HepG2 (cell line): Measurements from ENCODE around the gene FSCN2. TPM values are rescaled to one million over a fixed set of nuclear protein-coding genes. Genes with fewer than 3 reads are reported as not detected.

Experiments
- BORCS8-MEF2B ChIP-seq: sonication (generic); formaldehyde crosslinking; IDR thresholded peaks from 2 replicates; pipeline ENCODE4 v1.8.0; 2022; ENCODE audit warnings: mild to moderate bottlenecking, missing genetic modification reagents
- CCDC6 ChIP-seq: sonication (generic); formaldehyde crosslinking; IDR thresholded peaks from 2 replicates; pipeline ENCODE4 v1.8.1; 2022; ENCODE audit warnings: mild to moderate bottlenecking, missing genetic modification reagents, moderate library complexity
- CENPT ChIP-seq: sonication (generic); formaldehyde crosslinking; IDR thresholded peaks from 2 replicates; pipeline ENCODE4 v1.8.0; 2022; ENCODE audit warnings: low read depth, mild to moderate bottlenecking, moderate library complexity, missing genetic modification reagents
- DNMT3B ChIP-seq: conservative IDR thresholded peaks from 2 replicates; pipeline ENCODE4 v1.6.1; 2016; ENCODE audit warnings: missing biosample characterization, control low read depth
- FIP1L1 ChIP-seq: fragments of 200-400 bp; formaldehyde crosslinking; IDR thresholded peaks from 2 replicates; pipeline ENCODE4 v1.6.1; 2018; ENCODE audit warnings: low read depth, mild to moderate bottlenecking, low read length, moderate library complexity, borderline replicate concordance; ENCODE audit not compliant: insufficient read depth
- GFI1 ChIP-seq: sonication (generic); formaldehyde crosslinking; IDR thresholded peaks from 2 replicates; pipeline ENCODE4 v1.5.0; 2020; ENCODE audit warnings: missing genetic modification reagents, mild to moderate bottlenecking, borderline replicate concordance
- NFYB ChIP-seq: sonication (generic); formaldehyde crosslinking; IDR thresholded peaks from 2 replicates; pipeline ENCODE4 v1.4.0; 2020; ENCODE audit warnings: missing genetic modification reagents
- PHF5A ChIP-seq: IDR thresholded peaks from one replicate; pipeline ENCODE4 v1.6.1; 2018; ENCODE audit warnings: low read depth, missing genetic modification reagents; ENCODE audit not compliant: unreplicated experiment
- POLR2G ChIP-seq: fragments of 200-400 bp; formaldehyde crosslinking; IDR thresholded peaks from 2 replicates; pipeline ENCODE4 v1.6.1; 2018; ENCODE audit warnings: mild to moderate bottlenecking, low read depth, low read length, moderate library complexity
- REPIN1 ChIP-seq: sonication (generic); formaldehyde crosslinking; IDR thresholded peaks from 2 replicates; pipeline ENCODE4 v1.8.0; 2022; ENCODE audit warnings: missing genetic modification reagents, low read depth, mild to moderate bottlenecking, borderline replicate concordance
- SIX4 ChIP-seq: sonication (generic); formaldehyde crosslinking; IDR thresholded peaks from 2 replicates; pipeline ENCODE4 v1.4.0; 2020; ENCODE audit warnings: missing genetic modification reagents
- SMARCC2 ChIP-seq: fragments of 450-650 bp; IDR thresholded peaks from 2 replicates; pipeline ENCODE4 v1.6.1; 2017; ENCODE audit warnings: antibody characterized with exemption, mild to moderate bottlenecking
- THAP7 ChIP-seq: sonication (generic); formaldehyde crosslinking; IDR thresholded peaks from 2 replicates; pipeline ENCODE4 v1.8.1; 2023; ENCODE audit warnings: mild to moderate bottlenecking, missing genetic modification reagents
- U2AF2 ChIP-seq: fragments of 200-400 bp; formaldehyde crosslinking; IDR thresholded peaks from 2 replicates; pipeline ENCODE4 v1.6.1; 2017; ENCODE audit warnings: low read depth, mild to moderate bottlenecking, low read length
- ZNF317 ChIP-seq: sonication (generic); formaldehyde crosslinking; IDR thresholded peaks from 2 replicates; pipeline ENCODE4 v1.5.0; 2020; ENCODE audit warnings: mild to moderate bottlenecking, missing genetic modification reagents
- ZNF574 ChIP-seq: sonication (generic); formaldehyde crosslinking; IDR thresholded peaks from 2 replicates; pipeline ENCODE4 v1.4.0; 2020; ENCODE audit warnings: missing genetic modification reagents
- ZNF766 ChIP-seq: sonication (generic); formaldehyde crosslinking; IDR thresholded peaks from 2 replicates; pipeline ENCODE4 v1.5.0; 2020; ENCODE audit warnings: missing genetic modification reagents, borderline replicate concordance
- ZNF777 ChIP-seq: sonication (generic); formaldehyde crosslinking; IDR thresholded peaks from 2 replicates; pipeline ENCODE4 v1.4.0; 2020; ENCODE audit warnings: missing genetic modification reagents
- polyA plus RNA-seq, 8 experiments: library from polyadenylated mRNA; depleted of rRNA in 3 of 8; stranded (reverse) in 7 of 8; unstranded in 1 of 8; fragments of >200 nt; fragmentation: Illumina TruSeq in 4 of 8; extraction: Trizol in 4 of 8; gene quantifications; 2 replicates each; pipeline versions ENCODE4 v1.2.1 to v1.2.3, GENCODE V29; 2011 to 2016; ENCODE audit warnings: low read depth in 4 of 8, missing spikeins in 1 of 8, mixed read lengths in 1 of 8; ENCODE audit not compliant: insufficient read depth in 1 of 8
- total RNA-seq, 5 experiments: library from RNA; depleted of rRNA; stranded (reverse); fragments of >200 nt; fragmentation: Illumina TruSeq; extraction: Trizol; gene quantifications; 2 replicates each; pipeline ENCODE4 v1.2.3, GENCODE V29; 2016; ENCODE audit warnings: low read depth in 1 of 5
- TF ChIP-seq, protein P1 (sequence below): sonication (generic); formaldehyde crosslinking; IDR thresholded peaks from 2 replicates; pipeline ENCODE4 v1.4.0; 2020; ENCODE audit warnings: missing genetic modification reagents, borderline replicate concordance
- TF ChIP-seq, protein P2 (sequence below): IDR thresholded peaks from 2 replicates; pipeline ENCODE4 v1.6.1; 2018; ENCODE audit warnings: missing genetic modification reagents, mild to moderate bottlenecking, missing compliant biosample characterization
- TF ChIP-seq, protein P3 (sequence below): sonication (generic); IDR thresholded peaks from 2 replicates; pipeline ENCODE4 v1.6.1; 2016; ENCODE audit warnings: low read depth, borderline replicate concordance

FSCN2 gene
- total and polyA plus RNA-seq, 2 of the 13 experiments (the other 11 are each of a cell fraction or from before 2014, with no cell fraction given), result 0.09 TPM; not detected in 1

- no peak; the same call in 1 of the 2 replicates for TF ChIP-seq THAP7 (CRISPR knock-in tag)
- peak; percentile 94; the same call in 1 of the 2 replicates for TF ChIP-seq CCDC6 (CRISPR knock-in tag)
- TF ChIP-seq DNMT3B, result no peak
- TF ChIP-seq U2AF2, result no peak
- peak; percentile 83 for TF ChIP-seq ZNF574 (CRISPR knock-in tag)
- no peak for TF ChIP-seq NFYB
- 0 out of 2 replicates have a peak, but pooled peaks have one; percentile 45 for TF ChIP-seq ZNF766 (CRISPR knock-in tag)
- TF ChIP-seq, protein P1, sequence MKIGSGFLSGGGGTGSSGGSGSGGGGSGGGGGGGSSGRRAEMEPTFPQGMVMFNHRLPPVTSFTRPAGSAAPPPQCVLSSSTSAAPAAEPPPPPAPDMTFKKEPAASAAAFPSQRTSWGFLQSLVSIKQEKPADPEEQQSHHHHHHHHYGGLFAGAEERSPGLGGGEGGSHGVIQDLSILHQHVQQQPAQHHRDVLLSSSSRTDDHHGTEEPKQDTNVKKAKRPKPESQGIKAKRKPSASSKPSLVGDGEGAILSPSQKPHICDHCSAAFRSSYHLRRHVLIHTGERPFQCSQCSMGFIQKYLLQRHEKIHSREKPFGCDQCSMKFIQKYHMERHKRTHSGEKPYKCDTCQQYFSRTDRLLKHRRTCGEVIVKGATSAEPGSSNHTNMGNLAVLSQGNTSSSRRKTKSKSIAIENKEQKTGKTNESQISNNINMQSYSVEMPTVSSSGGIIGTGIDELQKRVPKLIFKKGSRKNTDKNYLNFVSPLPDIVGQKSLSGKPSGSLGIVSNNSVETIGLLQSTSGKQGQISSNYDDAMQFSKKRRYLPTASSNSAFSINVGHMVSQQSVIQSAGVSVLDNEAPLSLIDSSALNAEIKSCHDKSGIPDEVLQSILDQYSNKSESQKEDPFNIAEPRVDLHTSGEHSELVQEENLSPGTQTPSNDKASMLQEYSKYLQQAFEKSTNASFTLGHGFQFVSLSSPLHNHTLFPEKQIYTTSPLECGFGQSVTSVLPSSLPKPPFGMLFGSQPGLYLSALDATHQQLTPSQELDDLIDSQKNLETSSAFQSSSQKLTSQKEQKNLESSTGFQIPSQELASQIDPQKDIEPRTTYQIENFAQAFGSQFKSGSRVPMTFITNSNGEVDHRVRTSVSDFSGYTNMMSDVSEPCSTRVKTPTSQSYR (CRISPR knock-in tag), result no peak
- TF ChIP-seq CENPT (CRISPR knock-in tag), result no peak
- TF ChIP-seq SIX4, result no peak
- no peak for TF ChIP-seq ZNF317 (CRISPR knock-in tag)
- no peak for TF ChIP-seq POLR2G
- peak; percentile 29 for TF ChIP-seq PHF5A (CRISPR knock-in tag)
- TF ChIP-seq, protein P2, sequence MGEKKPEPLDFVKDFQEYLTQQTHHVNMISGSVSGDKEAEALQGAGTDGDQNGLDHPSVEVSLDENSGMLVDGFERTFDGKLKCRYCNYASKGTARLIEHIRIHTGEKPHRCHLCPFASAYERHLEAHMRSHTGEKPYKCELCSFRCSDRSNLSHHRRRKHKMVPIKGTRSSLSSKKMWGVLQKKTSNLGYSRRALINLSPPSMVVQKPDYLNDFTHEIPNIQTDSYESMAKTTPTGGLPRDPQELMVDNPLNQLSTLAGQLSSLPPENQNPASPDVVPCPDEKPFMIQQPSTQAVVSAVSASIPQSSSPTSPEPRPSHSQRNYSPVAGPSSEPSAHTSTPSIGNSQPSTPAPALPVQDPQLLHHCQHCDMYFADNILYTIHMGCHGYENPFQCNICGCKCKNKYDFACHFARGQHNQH (CRISPR knock-in tag), result no peak; the same call in 1 of the 2 replicates
- no peak for TF ChIP-seq FIP1L1
- TF ChIP-seq BORCS8-MEF2B (CRISPR knock-in tag), result peak; percentile 95
- TF ChIP-seq SMARCC2, result no peak
- TF ChIP-seq REPIN1 (CRISPR knock-in tag), result peak; percentile 83
- TF ChIP-seq, protein P3, sequence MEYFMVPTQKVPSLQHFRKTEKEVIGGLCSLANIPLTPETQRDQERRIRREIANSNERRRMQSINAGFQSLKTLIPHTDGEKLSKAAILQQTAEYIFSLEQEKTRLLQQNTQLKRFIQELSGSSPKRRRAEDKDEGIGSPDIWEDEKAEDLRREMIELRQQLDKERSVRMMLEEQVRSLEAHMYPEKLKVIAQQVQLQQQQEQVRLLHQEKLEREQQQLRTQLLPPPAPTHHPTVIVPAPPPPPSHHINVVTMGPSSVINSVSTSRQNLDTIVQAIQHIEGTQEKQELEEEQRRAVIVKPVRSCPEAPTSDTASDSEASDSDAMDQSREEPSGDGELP, result peak; percentile 34; the same call in 1 of the 2 replicates
- TF ChIP-seq GFI1 (CRISPR knock-in tag), result no peak; the same call in 1 of the 2 replicates
- peak; percentile 80 for TF ChIP-seq ZNF777 (CRISPR knock-in tag)
These were observed 43.8 kb upstream of the FSCN2 start (continued) for GRCh38 chr17:81484195-81484979.
